HepG2 (cell line): ENCODE measurements around the gene FUT1. TPM values are rescaled to one million over a fixed set of nuclear protein-coding genes. Genes with fewer than 3 reads are reported as not detected.

Source experiments
- ARHGAP35 ChIP-seq: sonication (generic); formaldehyde crosslinking; IDR thresholded peaks from 2 replicates; pipeline ENCODE4 v1.9.0; 2022; ENCODE audit warnings: mild to moderate bottlenecking, inconsistent platforms, moderate library complexity, missing genetic modification reagents, borderline replicate concordance
- BRCA1 ChIP-seq: sonication (generic); formaldehyde crosslinking; IDR thresholded peaks from 2 replicates; pipeline ENCODE4 v1.4.0; 2020; ENCODE audit warnings: missing genetic modification reagents
- CREB1 ChIP-seq, 2 experiments: fragments of 450-650 bp in 1 of 2; IDR thresholded peaks; 2 replicates each; pipeline ENCODE4 v1.6.1; 2016 to 2017; ENCODE audit warnings: control low read depth in 1 of 2, mild to moderate bottlenecking in 1 of 2, missing compliant biosample characterization in 1 of 2, missing genetic modification characterization in 1 of 2
- PCBP1 ChIP-seq: fragments of 200-400 bp; formaldehyde crosslinking; IDR thresholded peaks from 2 replicates; pipeline ENCODE4 v1.6.1; 2017; ENCODE audit warnings: mild to moderate bottlenecking, low read depth, low read length, borderline replicate concordance
- POLR2A ChIP-seq, 2 experiments: IDR thresholded peaks; 2 replicates each; pipeline ENCODE4 v1.6.1; 2011; ENCODE audit warnings: low read depth in 2 of 2, low read length in 2 of 2, mild to moderate bottlenecking in 1 of 2, moderate library complexity in 1 of 2; ENCODE audit not compliant: insufficient read depth in 1 of 2
- RNF2 ChIP-seq: fragments of 450-650 bp; conservative IDR thresholded peaks from 2 replicates; pipeline ENCODE4 v1.6.1; 2016; ENCODE audit warnings: low read depth
- SIN3B ChIP-seq: fragments of 150-350 bp; IDR thresholded peaks from 2 replicates; pipeline ENCODE4 v1.6.1; 2014; ENCODE audit warnings: low read length
- TSC22D2 ChIP-seq: sonication (generic); formaldehyde crosslinking; IDR thresholded peaks from 2 replicates; pipeline ENCODE4 v1.5.1; 2020; ENCODE audit warnings: missing genetic modification reagents, mild to moderate bottlenecking, borderline replicate concordance
- ZNF512 ChIP-seq: sonication (generic); formaldehyde crosslinking; IDR thresholded peaks from 2 replicates; pipeline ENCODE4 v1.4.0; 2020; ENCODE audit warnings: mild to moderate bottlenecking, missing genetic modification reagents
- ZNF841 ChIP-seq: sonication (generic); formaldehyde crosslinking; IDR thresholded peaks from 2 replicates; pipeline ENCODE4 v1.8.1; 2023; ENCODE audit warnings: missing genetic modification reagents, borderline replicate concordance
- polyA plus RNA-seq, 8 experiments: library from polyadenylated mRNA; depleted of rRNA in 3 of 8; stranded (reverse) in 7 of 8; unstranded in 1 of 8; fragments of >200 nt; fragmentation: Illumina TruSeq in 4 of 8; extraction: Trizol in 4 of 8; gene quantifications; 2 replicates each; pipeline versions ENCODE4 v1.2.1 to v1.2.3, GENCODE V29; 2011 to 2016; ENCODE audit warnings: low read depth in 4 of 8, missing spikeins in 1 of 8, mixed read lengths in 1 of 8; ENCODE audit not compliant: insufficient read depth in 1 of 8
- total RNA-seq, 5 experiments: library from RNA; depleted of rRNA; stranded (reverse); fragments of >200 nt; fragmentation: Illumina TruSeq; extraction: Trizol; gene quantifications; 2 replicates each; pipeline ENCODE4 v1.2.3, GENCODE V29; 2016; ENCODE audit warnings: low read depth in 1 of 5
- TF ChIP-seq, protein P1 (sequence below): sonication (generic); formaldehyde crosslinking; conservative IDR thresholded peaks from 2 replicates; pipeline ENCODE4 v1.8.0; 2022; ENCODE audit warnings: mild to moderate bottlenecking, moderate library complexity, missing genetic modification reagents
- TF ChIP-seq, protein P2 (sequence below): sonication (generic); formaldehyde crosslinking; IDR thresholded peaks from 2 replicates; pipeline ENCODE4 v1.5.0; 2020; ENCODE audit warnings: missing genetic modification reagents
- TF ChIP-seq, protein P3 (sequence below): sonication (generic); formaldehyde crosslinking; IDR thresholded peaks from 2 replicates; pipeline ENCODE4; 2020; ENCODE audit warnings: missing genetic modification reagents, mild to moderate bottlenecking, borderline replicate concordance
- TF ChIP-seq, protein P4 (sequence below): sonication (generic); formaldehyde crosslinking; IDR thresholded peaks from 2 replicates; pipeline ENCODE4 v1.4.0; 2020; ENCODE audit warnings: missing genetic modification reagents, borderline replicate concordance

The FUT1 gene
- total and polyA plus RNA-seq, 2 of the 13 experiments (the other 11 are each of a cell fraction or from before 2014, with no cell fraction given) = 0.07 to 1.1 TPM

DNA sequence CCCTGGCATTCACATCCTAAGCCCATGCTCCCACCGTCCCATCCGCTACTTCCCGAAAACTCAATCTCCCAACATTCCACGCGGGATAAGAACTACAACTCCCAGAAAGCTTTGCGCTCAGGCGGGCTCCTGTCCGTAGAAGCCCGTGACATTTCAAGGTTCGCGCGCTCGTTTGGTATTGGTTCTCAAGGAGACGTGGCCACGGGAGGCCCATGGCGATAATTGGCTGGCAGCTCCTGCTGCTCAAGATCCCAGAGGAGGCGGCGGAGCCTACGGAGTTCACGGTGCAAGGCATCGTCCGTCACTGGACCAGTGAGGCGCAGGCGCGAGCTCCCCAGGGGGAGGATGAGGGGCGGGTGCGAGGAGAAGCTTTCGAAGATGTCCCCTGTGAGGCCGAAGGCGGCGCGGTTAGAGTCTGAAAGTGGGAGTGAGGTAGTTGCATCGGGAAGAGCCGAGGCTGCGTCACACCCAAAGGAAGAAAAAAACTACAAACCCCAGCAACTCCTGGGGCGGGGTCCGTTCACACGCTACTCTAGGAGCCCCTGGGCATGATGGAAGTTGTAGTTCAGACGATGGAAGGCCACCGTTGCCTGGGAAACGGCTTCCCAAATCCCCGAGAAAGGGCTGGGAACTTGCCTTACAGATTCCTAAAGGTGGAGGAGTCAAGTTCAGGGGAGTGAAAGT, 31.7 kb downstream of the FUT1 start (continued):
- TF ChIP-seq, protein P1, sequence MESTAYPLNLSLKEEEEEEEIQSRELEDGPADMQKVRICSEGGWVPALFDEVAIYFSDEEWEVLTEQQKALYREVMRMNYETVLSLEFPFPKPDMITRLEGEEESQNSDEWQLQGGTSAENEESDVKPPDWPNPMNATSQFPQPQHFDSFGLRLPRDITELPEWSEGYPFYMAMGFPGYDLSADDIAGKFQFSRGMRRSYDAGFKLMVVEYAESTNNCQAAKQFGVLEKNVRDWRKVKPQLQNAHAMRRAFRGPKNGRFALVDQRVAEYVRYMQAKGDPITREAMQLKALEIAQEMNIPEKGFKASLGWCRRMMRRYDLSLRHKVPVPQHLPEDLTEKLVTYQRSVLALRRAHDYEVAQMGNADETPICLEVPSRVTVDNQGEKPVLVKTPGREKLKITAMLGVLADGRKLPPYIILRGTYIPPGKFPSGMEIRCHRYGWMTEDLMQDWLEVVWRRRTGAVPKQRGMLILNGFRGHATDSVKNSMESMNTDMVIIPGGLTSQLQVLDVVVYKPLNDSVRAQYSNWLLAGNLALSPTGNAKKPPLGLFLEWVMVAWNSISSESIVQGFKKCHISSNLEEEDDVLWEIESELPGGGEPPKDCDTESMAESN (CRISPR knock-in tag) = peak; percentile 70
- no peak for TF ChIP-seq RNF2
- TF ChIP-seq ARHGAP35 (CRISPR knock-in tag) = peak; percentile 31; the same call in 1 of the 2 replicates
- no peak for TF ChIP-seq ZNF841
- TF ChIP-seq PCBP1 = no peak
- TF ChIP-seq SIN3B = peak; percentile 57; the same call in 1 of the 2 replicates
- TF ChIP-seq, protein P2, sequence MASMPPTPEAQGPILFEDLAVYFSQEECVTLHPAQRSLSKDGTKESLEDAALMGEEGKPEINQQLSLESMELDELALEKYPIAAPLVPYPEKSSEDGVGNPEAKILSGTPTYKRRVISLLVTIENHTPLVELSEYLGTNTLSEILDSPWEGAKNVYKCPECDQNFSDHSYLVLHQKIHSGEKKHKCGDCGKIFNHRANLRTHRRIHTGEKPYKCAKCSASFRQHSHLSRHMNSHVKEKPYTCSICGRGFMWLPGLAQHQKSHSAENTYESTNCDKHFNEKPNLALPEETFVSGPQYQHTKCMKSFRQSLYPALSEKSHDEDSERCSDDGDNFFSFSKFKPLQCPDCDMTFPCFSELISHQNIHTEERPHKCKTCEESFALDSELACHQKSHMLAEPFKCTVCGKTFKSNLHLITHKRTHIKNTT = no peak
- TF ChIP-seq, protein P3, sequence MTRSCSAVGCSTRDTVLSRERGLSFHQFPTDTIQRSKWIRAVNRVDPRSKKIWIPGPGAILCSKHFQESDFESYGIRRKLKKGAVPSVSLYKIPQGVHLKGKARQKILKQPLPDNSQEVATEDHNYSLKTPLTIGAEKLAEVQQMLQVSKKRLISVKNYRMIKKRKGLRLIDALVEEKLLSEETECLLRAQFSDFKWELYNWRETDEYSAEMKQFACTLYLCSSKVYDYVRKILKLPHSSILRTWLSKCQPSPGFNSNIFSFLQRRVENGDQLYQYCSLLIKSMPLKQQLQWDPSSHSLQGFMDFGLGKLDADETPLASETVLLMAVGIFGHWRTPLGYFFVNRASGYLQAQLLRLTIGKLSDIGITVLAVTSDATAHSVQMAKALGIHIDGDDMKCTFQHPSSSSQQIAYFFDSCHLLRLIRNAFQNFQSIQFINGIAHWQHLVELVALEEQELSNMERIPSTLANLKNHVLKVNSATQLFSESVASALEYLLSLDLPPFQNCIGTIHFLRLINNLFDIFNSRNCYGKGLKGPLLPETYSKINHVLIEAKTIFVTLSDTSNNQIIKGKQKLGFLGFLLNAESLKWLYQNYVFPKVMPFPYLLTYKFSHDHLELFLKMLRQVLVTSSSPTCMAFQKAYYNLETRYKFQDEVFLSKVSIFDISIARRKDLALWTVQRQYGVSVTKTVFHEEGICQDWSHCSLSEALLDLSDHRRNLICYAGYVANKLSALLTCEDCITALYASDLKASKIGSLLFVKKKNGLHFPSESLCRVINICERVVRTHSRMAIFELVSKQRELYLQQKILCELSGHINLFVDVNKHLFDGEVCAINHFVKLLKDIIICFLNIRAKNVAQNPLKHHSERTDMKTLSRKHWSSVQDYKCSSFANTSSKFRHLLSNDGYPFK (CRISPR knock-in tag) = no peak; the same call in 1 of the 2 replicates
- peak; percentile 77 for TF ChIP-seq CREB1 (IDR thresholded peaks at IDR 0.05)
- TF ChIP-seq CREB1 (CRISPR knock-in tag; IDR thresholded peaks at IDR 0.05) = peak; percentile 94
- TF ChIP-seq, protein P4, sequence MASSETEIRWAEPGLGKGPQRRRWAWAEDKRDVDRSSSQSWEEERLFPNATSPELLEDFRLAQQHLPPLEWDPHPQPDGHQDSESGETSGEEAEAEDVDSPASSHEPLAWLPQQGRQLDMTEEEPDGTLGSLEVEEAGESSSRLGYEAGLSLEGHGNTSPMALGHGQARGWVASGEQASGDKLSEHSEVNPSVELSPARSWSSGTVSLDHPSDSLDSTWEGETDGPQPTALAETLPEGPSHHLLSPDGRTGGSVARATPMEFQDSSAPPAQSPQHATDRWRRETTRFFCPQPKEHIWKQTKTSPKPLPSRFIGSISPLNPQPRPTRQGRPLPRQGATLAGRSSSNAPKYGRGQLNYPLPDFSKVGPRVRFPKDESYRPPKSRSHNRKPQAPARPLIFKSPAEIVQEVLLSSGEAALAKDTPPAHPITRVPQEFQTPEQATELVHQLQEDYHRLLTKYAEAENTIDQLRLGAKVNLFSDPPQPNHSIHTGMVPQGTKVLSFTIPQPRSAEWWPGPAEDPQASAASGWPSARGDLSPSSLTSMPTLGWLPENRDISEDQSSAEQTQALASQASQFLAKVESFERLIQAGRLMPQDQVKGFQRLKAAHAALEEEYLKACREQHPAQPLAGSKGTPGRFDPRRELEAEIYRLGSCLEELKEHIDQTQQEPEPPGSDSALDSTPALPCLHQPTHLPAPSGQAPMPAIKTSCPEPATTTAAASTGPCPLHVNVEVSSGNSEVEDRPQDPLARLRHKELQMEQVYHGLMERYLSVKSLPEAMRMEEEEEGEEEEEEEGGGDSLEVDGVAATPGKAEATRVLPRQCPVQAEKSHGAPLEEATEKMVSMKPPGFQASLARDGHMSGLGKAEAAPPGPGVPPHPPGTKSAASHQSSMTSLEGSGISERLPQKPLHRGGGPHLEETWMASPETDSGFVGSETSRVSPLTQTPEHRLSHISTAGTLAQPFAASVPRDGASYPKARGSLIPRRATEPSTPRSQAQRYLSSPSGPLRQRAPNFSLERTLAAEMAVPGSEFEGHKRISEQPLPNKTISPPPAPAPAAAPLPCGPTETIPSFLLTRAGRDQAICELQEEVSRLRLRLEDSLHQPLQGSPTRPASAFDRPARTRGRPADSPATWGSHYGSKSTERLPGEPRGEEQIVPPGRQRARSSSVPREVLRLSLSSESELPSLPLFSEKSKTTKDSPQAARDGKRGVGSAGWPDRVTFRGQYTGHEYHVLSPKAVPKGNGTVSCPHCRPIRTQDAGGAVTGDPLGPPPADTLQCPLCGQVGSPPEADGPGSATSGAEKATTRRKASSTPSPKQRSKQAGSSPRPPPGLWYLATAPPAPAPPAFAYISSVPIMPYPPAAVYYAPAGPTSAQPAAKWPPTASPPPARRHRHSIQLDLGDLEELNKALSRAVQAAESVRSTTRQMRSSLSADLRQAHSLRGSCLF (CRISPR knock-in tag) = no peak
- TF ChIP-seq BRCA1 (CRISPR knock-in tag) = no peak
- TF ChIP-seq TSC22D2 = no peak
- no peak for TF ChIP-seq ZNF512 (CRISPR knock-in tag)
- 0 out of 4 replicates have a peak, but pooled peaks of 1 of the 2 experiments have one; percentile 12 for TF ChIP-seq POLR2A (IDR thresholded peaks at IDR 0.05; ENCODE audit: insufficient read depth in 1 of 2, low read depth in 2 of 2, low read length in 2 of 2)
